ENCODE results near the gene LRRC37A3.
"Not testable (repeated sequence)": the region's sequence is repeated elsewhere in the genome, so short reads cannot be mapped to it uniquely, and the experiment has no call there.

- TF ChIP-seq, protein P1, sequence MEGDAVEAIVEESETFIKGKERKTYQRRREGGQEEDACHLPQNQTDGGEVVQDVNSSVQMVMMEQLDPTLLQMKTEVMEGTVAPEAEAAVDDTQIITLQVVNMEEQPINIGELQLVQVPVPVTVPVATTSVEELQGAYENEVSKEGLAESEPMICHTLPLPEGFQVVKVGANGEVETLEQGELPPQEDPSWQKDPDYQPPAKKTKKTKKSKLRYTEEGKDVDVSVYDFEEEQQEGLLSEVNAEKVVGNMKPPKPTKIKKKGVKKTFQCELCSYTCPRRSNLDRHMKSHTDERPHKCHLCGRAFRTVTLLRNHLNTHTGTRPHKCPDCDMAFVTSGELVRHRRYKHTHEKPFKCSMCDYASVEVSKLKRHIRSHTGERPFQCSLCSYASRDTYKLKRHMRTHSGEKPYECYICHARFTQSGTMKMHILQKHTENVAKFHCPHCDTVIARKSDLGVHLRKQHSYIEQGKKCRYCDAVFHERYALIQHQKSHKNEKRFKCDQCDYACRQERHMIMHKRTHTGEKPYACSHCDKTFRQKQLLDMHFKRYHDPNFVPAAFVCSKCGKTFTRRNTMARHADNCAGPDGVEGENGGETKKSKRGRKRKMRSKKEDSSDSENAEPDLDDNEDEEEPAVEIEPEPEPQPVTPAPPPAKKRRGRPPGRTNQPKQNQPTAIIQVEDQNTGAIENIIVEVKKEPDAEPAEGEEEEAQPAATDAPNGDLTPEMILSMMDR (IDR thresholded peaks at IDR 0.05), result not testable (repeated sequence)
- not testable (repeated sequence) for TF ChIP-seq POLR2A, EP300, POLR2AphosphoS5 (IDR thresholded peaks at IDR 0.05)
Measured at GRCh38 chr17:64840960-64841359, 78.3 kb downstream of the LRRC37A3 start.
